GM10266 (cell line): ENCODE measurements around the gene BCKDHA.

ENCODE experiments used
- DNase-seq: peaks from one replicate; pipeline ENCODE4 v3.0.0; 2012; ENCODE audit errors: extremely low spot score
- CTCF ChIP-seq: IDR thresholded peaks from 2 replicates; pipeline ENCODE4 v1.5.1; 2012; ENCODE audit warnings: mild to moderate bottlenecking, low read depth; ENCODE audit not compliant: control insufficient read depth, insufficient read depth; ENCODE audit errors: missing control alignments

Gene BCKDHA

GRCh38 chr19:41409288-41409687 is 11.7 kb downstream of the BCKDHA start:
- no peak for DNase-seq

GRCh38 chr19:41410336-41411054 is 12.9 kb downstream of the BCKDHA start:
- no peak for TF ChIP-seq CTCF
- no peak for DNase-seq

More at GRCh38 chr19:41409288-41409687, 11.7 kb downstream of the BCKDHA start:
- no peak for TF ChIP-seq CTCF

- DNase-seq = no peak
- no peak for TF ChIP-seq CTCF
Measured at GRCh38 chr19:41411100-41411967, 13.7 kb downstream of the BCKDHA start.

- no peak for DNase-seq
- TF ChIP-seq CTCF = no peak
Measured at GRCh38 chr19:41411968-41412265, 14.3 kb downstream of the BCKDHA start.

- no peak for TF ChIP-seq CTCF
- DNase-seq = no peak
Measured at GRCh38 chr19:41412953-41413352, 15.3 kb downstream of the BCKDHA start.

- no peak for TF ChIP-seq CTCF
- no peak for DNase-seq
Measured at GRCh38 chr19:41413947-41414346, 16.3 kb downstream of the BCKDHA start.

GRCh38 chr19:41414461-41414860 is 16.8 kb downstream of the BCKDHA start:
- no peak for DNase-seq
- no peak for TF ChIP-seq CTCF
